ENCODE measurements around the gene EEFSEC.

Gene EEFSEC

GRCh38 chr3:128242818-128243601, 89.7 kb downstream of the EEFSEC start:
- DNase-seq (ENCODE audit: low spot score): no peak

GRCh38 chr3:128243602-128244504, 90.6 kb downstream of the EEFSEC start:
- no peak for DNase-seq (ENCODE audit: low spot score)

GRCh38 chr3:128245460-128245859, 92.2 kb downstream of the EEFSEC start:
- no peak for DNase-seq (ENCODE audit: low spot score)

GRCh38 chr3:128247666-128248409, 94.6 kb downstream of the EEFSEC start:
- no peak for DNase-seq (ENCODE audit: low spot score)

- DNase-seq (ENCODE audit: low spot score): no peak
Observed at GRCh38 chr3:128252083-128252482, 98.8 kb downstream of the EEFSEC start.

GRCh38 chr3:128253150-128253549, 99.9 kb downstream of the EEFSEC start:
- no peak for DNase-seq (ENCODE audit: low spot score)

GRCh38 chr3:128254066-128254590, 100.8 kb downstream of the EEFSEC start:
- DNase-seq (ENCODE audit: low spot score): no peak

- no peak for DNase-seq (ENCODE audit: low spot score)
Observed at GRCh38 chr3:128254967-128255366, 101.7 kb downstream of the EEFSEC start.

- DNase-seq (ENCODE audit: low spot score): no peak
Observed at GRCh38 chr3:128256131-128256530, 102.8 kb downstream of the EEFSEC start.

GRCh38 chr3:128257632-128258031, 104.4 kb downstream of the EEFSEC start:
- DNase-seq (ENCODE audit: low spot score): no peak

- DNase-seq (ENCODE audit: low spot score): no peak
Observed at GRCh38 chr3:128260275-128260674, 107.0 kb downstream of the EEFSEC start.

- no peak for DNase-seq (ENCODE audit: low spot score)
Observed at GRCh38 chr3:128262457-128262856, 109.2 kb downstream of the EEFSEC start.

- DNase-seq (ENCODE audit: low spot score): no peak
Observed at GRCh38 chr3:128263118-128263517, 109.8 kb downstream of the EEFSEC start.

GRCh38 chr3:128263946-128264345, 110.7 kb downstream of the EEFSEC start:
- DNase-seq (ENCODE audit: low spot score): no peak

GRCh38 chr3:128266453-128266852, 113.2 kb downstream of the EEFSEC start:
- DNase-seq (ENCODE audit: low spot score): no peak

- no peak for DNase-seq (ENCODE audit: low spot score)
Observed at GRCh38 chr3:128267541-128267940, 114.3 kb downstream of the EEFSEC start.

GRCh38 chr3:128269006-128269775, 115.9 kb downstream of the EEFSEC start:
- no peak for DNase-seq (ENCODE audit: low spot score)

- no peak for DNase-seq (ENCODE audit: low spot score)
Observed at GRCh38 chr3:128269796-128270195, 116.5 kb downstream of the EEFSEC start.

- no peak for DNase-seq (ENCODE audit: low spot score)
Observed at GRCh38 chr3:128270559-128271492, 117.5 kb downstream of the EEFSEC start.

Measured in AG08395 (cell line).